ENCODE measurements around the gene MCHR1.

The MCHR1 gene

DNA sequence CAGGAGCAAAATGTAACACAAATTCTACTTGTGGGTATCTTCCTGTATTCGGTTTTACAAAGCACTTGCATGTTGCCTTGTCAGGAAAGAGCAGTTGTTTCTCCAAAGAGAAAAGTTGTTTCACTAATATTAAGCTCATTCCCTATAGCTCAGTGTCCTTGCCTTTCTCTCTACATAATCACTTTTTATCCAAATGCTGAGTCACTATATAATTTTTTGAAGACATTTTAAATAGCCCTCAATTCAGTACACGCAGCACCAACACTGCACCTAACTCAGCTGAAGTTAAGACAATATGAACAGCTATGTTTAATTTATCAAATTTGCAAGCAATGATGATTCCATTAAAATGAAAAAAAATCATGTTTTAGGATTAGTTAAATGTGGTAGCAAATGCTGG is 28.2 kb upstream of the MCHR1 start:
- TF ChIP-seq, protein P1, sequence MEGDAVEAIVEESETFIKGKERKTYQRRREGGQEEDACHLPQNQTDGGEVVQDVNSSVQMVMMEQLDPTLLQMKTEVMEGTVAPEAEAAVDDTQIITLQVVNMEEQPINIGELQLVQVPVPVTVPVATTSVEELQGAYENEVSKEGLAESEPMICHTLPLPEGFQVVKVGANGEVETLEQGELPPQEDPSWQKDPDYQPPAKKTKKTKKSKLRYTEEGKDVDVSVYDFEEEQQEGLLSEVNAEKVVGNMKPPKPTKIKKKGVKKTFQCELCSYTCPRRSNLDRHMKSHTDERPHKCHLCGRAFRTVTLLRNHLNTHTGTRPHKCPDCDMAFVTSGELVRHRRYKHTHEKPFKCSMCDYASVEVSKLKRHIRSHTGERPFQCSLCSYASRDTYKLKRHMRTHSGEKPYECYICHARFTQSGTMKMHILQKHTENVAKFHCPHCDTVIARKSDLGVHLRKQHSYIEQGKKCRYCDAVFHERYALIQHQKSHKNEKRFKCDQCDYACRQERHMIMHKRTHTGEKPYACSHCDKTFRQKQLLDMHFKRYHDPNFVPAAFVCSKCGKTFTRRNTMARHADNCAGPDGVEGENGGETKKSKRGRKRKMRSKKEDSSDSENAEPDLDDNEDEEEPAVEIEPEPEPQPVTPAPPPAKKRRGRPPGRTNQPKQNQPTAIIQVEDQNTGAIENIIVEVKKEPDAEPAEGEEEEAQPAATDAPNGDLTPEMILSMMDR (IDR thresholded peaks at IDR 0.05): no peak

DNA sequence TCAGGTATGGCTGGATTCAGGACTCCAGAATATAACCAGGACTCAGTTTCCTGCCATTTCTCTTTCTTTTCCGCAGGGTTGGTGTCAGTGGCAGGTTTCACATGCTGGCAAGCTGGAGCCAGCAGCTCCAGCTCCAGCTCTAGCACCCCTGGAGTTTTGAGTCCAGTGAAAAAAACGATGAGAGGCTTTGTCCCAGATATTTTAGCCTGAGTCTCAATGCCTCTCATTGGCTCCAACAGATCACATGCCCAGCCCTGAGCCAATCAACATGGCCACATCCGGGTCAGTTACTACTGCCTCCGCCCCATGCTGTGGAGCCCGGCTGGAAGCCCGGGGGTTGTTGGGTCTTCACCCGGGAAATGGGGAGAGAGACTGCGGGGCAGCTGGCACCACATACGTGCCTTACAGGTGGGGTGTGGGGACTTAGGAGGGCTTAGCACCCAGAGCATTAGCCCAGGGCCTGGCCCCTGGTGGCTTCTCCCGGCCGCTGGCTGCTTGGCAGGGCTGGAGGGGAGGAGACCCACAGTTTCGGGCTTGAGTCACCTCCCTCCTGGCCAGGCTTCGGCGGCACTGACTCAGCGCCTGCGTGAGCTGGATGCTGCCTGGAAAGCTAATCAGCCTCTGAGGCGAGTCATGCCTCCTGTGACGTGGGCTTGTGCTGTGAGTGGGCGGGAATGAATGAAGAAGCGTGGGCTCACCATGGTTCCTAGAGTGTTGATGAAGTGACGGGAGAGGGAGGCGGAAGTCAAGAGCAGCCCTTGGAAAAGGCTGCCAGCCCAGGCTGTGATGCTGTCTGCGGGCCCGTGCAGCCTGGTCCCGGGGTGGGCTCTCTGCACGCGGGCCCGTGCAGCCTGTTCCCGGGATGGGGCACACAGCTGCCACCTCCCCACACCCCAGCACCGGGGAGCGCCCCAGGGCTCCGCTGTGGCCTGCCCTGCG is 27.5 kb upstream of the MCHR1 start:
- TF ChIP-seq, protein P1 (IDR thresholded peaks at IDR 0.05): no peak

DNA sequence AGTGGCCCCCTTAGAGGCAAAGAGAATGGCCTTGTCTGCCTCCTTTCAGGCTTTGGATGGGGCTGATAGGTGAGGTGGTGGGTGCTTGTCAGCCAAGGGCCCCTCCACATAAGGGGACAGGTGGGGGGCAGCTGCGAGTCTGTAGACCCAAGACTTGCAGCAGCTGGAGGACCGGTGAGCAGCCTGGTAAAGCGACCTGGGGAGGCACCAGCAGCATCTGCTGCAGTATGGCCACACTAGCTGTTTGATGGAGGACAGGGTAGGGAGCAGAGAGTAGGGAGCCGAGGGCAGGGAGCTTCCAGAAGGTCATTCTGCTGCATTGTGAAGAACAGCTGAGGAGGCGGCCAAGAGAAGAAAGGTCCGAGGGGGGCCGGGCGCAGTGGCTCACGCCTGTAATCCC is 25.9 kb upstream of the MCHR1 start:
- TF ChIP-seq, protein P1 (IDR thresholded peaks at IDR 0.05): no peak

DNA sequence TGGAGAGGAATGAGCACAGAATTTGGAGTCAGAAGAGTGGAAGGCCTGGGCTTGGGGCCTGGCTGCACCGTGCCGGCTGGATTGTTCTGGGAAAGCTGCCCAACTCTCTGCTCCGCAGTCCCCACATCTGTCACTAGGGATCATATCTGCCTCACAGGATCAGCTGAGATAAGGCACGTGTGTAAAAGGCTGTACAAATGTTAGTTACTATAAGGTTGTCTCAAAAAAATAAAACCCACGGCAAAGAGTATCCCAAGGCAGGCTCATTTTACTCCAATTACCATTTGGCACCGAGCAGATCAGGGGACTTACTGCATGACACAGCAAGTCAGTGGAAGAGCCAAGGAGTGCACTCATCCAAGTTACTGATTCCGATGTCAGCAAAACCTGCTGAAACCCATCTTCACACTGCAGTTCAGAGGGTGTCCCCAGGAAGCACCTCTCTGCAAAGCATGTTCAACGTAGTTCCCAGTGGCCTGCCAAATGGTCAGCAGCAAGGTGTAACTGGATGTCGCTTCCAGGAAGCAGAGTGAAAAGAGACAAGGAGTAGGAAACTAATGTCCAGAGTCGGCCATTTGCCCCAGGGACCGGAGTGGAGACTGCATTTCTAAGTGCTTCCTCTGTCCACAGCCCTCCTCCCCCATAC is 24.6 kb upstream of the MCHR1 start:
- TF ChIP-seq, protein P1 (IDR thresholded peaks at IDR 0.05): no peak

DNA sequence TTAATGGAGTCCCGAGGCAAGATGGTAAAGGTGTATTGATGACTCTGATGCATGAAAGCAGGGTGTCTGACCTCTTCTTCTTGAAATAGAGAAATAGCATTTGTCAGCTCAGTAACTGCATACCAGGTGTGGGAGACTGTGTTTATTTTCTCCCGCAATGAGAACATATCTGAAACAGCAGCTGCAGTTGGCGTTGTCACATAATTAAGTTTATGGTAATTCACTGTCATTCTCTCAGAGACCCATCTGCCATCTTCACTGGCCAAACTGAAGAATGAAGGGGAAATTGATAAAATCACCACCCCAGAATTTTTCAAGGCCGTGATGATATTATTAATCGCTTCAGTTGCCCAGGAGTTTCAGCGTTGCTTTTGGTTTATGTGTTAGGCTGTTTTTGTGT is 20.1 kb upstream of the MCHR1 start:
- TF ChIP-seq, protein P1 (IDR thresholded peaks at IDR 0.05): no peak

DNA sequence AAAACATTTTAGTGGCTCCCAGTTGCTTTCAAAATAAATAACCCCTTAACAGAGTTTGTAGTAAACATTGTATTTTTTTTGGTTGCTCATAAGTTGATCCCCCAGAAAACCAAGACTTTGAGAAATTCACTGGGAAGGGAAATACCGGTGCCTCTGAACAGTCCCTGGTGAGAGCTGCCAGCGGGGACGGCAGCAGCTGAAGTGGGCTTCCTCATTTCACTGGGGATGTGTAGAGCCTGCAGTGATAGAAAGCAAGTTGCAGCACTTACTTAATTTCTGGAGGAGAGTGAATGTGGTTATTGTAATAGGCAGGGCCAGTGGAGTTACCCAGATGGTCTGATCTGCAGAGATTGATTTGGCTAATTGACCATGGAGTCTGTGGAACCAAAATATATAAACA is 18.6 kb upstream of the MCHR1 start:
- TF ChIP-seq, protein P1 (IDR thresholded peaks at IDR 0.05): no peak

DNA sequence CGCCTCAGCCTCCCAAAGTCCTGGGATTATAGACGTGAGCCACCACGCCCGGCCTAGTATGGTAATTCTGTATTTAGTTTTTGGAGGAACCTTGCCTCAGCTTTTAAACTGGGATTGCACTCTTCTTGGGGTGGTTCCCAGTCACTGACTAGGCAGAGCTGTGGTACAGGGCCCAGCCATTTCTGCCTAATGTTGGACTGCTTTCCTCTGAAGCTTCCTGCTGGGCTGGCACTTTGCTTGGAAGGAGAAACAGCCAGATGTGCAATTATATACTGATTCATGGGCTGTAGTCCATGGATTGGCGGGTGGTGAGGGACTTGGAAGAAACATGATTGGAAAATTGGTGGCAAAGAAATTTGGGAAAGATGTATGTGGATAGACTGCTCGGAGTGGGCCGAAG is 17.6 kb upstream of the MCHR1 start:
- TF ChIP-seq, protein P1 (IDR thresholded peaks at IDR 0.05): no peak

Data from LNCAP (cell line).